Upper lobe of left lung (tissue), 4 donors: ENCODE measurements around the gene MS4A18.

Source experiments
- CTCF ChIP-seq, 6 experiments: fragments of 450-650 bp in 4 of 6; fragments of 200-600 bp in 2 of 6; sonication (generic) in 2 of 6; IDR thresholded peaks; one replicate each; pipeline ENCODE4 v1.5.1; 2016 to 2019; ENCODE audit warnings: antibody characterized with exemption in 6 of 6
- EP300 ChIP-seq, 4 donors: sonication (generic); formaldehyde crosslinking; IDR thresholded peaks; one replicate each; pipeline ENCODE4 v1.5.1; 2017; ENCODE audit warnings: antibody characterized with exemption in 4 of 4, control low read depth in 2 of 4
- POLR2A ChIP-seq, 4 donors: fragments of 450-650 bp; IDR thresholded peaks; one replicate each; pipeline ENCODE4 v1.5.1; 2016 to 2017; ENCODE audit warnings: antibody characterized with exemption in 4 of 4, mild to moderate bottlenecking in 2 of 4
- POLR2AphosphoS5 ChIP-seq, 2 donors: sonication (generic); formaldehyde crosslinking; IDR thresholded peaks; one replicate each; pipeline ENCODE4 v1.5.1; 2017; ENCODE audit warnings: antibody characterized with exemption in 2 of 2

DNA sequence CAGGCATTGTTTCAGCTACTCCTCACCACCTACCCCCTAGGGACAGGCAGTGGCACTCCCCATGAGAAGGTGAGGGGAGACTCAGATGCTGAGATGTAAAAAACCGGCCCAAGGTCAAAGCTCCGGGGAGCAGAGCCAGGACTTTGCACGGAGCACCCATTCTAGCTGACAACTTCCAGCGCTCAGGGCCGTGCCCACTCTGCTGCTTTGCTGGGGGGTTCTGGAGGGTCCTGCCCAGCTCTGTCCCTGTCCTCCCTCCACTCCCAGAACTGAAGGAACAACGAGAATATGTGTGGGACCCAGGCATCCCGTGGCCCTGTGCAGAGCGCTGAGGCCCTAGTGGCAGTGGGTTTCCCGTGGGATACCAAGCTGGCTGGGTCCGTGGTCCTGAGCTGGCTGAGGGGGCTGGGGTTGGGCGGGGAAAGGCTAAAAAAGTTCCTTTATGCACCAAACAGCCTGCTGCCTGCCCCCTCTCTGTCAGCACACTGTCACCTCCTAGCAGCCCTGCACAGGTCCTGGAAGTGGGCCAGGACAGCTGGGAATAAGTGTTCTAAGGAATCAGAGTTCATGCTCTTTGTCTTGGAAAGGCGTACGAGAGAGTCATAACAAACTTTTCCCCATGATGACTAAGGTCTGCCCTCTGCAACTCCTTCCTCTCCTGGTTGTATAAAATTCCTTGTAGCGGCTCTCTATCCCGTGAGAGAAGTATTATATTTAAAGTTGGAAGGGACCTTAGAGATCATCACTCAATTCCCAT, 62.5 kb downstream of the MS4A18 start:
- TF ChIP-seq CTCF (IDR thresholded peaks at IDR 0.05) (no peak), POLR2AphosphoS5 (IDR thresholded peaks at IDR 0.05) (peak in 1 of 2 donors; percentile 50), POLR2A (IDR thresholded peaks at IDR 0.05) (no peak), EP300 (IDR thresholded peaks at IDR 0.05) (no peak)
